HCT116 (cell line): ENCODE results near the gene ALG6.

ENCODE experiments used
- CEBPB ChIP-seq: IDR thresholded peaks from 2 replicates; pipeline ENCODE4 v1.6.1; 2012; ENCODE audit warnings: low read depth
- ELF1 ChIP-seq: IDR thresholded peaks from 2 replicates; pipeline ENCODE4 v1.6.1; 2012; ENCODE audit warnings: low read depth, borderline replicate concordance
- POLR2AphosphoS5 ChIP-seq: IDR thresholded peaks from 2 replicates; pipeline ENCODE4 v1.6.1; 2011; ENCODE audit warnings: mild to moderate bottlenecking, low read depth, low read length, moderate library complexity
- RAD21 ChIP-seq: IDR thresholded peaks from 2 replicates; pipeline ENCODE4 v1.6.1; 2012; ENCODE audit warnings: low read depth, mild to moderate bottlenecking
- SP1 ChIP-seq: IDR thresholded peaks from 2 replicates; pipeline ENCODE4 v1.6.1; 2012; ENCODE audit warnings: low read depth
- TF ChIP-seq, protein P1 (sequence below), 3 experiments: fragments of 200-600 bp in 1 of 3; sonication (generic) in 1 of 3; IDR thresholded peaks in 2 of 3; conservative IDR thresholded peaks in 1 of 3; 2 replicates each; pipeline ENCODE4 v1.5.1; 2012 to 2017; ENCODE audit warnings: low read depth in 2 of 3, low read length in 2 of 3, antibody characterized with exemption in 1 of 3, borderline replicate concordance in 1 of 3, control low read depth in 1 of 3, mild to moderate bottlenecking in 1 of 3, mixed read lengths in 1 of 3, mixed run types in 1 of 3, moderate library complexity in 1 of 3; ENCODE audit not compliant: insufficient read depth in 1 of 3

DNA sequence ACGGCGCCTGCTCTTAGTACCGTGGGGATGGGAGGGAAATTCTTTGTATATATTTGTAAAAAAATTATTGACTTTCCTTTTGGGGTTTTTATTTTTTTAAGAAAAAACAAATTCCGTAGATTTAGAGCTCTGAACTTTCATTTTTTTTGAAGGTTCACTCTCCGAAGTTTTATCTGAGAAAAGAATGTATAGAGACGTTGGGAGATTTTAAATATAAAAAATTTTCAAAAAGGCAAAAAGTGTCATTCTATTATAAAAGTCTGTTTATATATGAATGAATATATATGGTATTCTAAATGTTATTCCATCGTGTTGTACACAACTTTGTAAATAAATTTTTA is 42.7 kb upstream of the ALG6 start:
- TF ChIP-seq POLR2AphosphoS5 (no peak), SP1 (no peak), CEBPB (no peak), ELF1 (no peak), RAD21 (no peak)
- TF ChIP-seq, protein P1, sequence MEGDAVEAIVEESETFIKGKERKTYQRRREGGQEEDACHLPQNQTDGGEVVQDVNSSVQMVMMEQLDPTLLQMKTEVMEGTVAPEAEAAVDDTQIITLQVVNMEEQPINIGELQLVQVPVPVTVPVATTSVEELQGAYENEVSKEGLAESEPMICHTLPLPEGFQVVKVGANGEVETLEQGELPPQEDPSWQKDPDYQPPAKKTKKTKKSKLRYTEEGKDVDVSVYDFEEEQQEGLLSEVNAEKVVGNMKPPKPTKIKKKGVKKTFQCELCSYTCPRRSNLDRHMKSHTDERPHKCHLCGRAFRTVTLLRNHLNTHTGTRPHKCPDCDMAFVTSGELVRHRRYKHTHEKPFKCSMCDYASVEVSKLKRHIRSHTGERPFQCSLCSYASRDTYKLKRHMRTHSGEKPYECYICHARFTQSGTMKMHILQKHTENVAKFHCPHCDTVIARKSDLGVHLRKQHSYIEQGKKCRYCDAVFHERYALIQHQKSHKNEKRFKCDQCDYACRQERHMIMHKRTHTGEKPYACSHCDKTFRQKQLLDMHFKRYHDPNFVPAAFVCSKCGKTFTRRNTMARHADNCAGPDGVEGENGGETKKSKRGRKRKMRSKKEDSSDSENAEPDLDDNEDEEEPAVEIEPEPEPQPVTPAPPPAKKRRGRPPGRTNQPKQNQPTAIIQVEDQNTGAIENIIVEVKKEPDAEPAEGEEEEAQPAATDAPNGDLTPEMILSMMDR (IDR thresholded peaks at IDR 0.05 in 2 of 3, conservative IDR thresholded peaks at IDR 0.05 in 1 of 3; ENCODE audit: borderline replicate concordance in 1 of 3, insufficient read depth in 1 of 3, low read depth in 2 of 3, low read length in 2 of 3): no peak
